Measurements from ENCODE around the gene OPA1.

OPA1 gene

DNA sequence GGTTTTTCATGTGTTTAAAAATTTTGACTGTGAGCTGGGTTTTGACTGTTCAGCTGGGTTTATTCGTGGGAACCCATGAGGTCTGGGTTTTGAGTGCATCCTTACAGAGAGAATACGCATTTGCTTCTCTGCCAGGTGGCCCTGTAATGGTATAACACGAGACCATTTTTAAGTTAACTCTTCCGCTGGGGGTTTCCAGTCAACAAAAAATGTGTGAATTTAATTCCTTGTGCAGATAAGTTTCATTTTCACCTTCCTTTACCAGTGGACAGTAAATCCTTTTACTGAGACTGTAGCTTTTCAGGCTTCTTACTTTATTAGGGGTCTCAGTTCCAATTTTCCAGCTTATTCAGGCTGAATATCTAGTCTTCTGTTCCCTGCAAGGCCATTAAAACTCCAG is 149.6 kb downstream of the OPA1 start:
- no peak for DNase-seq

DNA sequence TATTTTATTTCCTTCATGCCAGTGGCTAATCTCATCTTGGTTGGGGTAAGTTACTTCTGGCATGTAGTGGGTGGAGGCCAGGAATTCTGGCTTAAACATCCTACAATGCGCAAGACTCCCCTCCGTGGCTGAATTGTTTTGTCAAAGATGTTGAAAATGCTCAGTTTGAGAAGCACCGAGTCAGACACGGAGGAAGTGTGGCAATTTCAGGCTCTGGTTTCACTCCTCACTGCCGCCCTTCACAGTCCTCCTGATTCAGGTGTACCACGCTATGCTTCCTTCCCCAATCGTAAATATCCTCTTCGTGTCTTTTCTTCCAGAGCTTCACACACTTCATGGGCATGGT is 150.7 kb downstream of the OPA1 start:
- no peak for DNase-seq

DNA sequence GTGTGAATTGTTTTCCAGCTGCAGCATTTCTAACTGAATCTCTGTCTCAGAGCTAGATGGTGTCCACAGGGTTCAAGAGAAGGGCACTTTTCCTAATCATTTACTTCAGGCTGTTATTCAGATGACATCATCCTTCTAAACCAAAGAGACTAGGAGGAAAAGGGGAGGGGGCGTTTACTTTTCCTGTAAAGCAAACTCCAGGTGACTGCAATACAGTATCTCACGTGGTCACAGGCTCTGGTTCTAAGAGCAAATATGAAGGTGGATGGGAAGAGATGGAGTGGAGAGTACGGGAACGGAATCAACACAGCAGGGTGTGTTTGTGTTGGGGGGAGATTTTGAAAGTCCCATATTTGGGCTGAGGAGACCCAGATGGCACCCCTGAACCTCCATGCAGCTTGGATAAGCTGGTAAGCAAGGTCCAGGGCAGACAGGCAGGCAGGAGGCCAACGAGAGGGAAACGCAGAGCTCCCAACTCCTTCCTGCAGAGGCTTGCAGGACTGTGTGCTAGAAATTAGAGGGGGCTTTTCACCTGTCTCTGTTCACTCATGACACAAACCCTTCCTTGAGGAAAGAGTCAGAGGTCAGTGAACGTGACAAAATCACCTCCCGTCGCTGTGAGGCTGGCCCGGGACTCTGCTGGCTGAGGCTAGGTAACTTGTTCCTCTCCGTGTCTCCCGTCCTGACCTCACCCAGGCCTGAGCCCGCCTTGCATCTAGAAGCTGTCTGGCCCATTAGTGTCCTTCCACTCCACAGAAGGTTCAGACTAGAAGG is 151.2 kb downstream of the OPA1 start:
- DNase-seq: no peak

DNA sequence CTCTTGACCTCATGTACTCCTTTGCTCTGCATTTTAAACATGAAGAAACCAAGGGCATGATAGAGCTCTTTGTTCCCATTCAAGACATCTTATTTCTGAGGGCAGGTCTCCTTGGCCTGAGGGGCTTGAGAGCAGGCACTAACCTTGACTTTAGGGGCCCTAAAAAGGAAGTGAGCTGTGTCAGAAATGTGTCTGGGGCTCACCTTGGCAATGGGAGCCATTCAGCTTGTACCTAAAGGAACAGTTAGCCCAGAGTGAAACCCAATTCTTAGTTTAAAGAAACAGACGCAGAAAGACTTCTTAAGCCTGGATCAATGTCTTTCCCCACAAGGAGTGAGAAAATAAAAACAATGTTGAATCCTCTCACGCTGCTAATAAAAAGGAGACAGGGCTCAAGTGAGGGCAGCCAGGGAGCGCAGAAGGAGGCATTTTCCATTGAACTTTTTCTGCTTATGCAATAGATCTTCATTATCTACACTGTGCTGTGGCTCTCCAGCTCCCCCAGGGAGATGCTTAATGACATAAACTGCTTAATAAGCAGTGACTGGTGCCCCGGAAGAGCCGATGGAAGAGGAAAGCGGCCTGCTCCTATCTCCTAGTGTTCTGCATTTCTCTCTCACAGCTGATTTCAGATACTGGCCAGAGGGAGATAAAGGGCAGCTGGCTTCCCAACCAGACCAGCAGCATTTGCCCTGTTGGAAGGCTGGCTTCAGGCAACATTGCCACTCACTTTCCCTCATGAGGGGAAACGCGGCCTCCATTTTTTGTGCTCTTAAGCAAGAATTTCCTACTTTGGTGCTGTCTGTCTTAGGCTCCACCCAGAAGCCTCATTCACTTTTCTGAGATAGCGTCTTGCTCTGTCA is 152.0 kb downstream of the OPA1 start:
- no peak for DNase-seq

DNA sequence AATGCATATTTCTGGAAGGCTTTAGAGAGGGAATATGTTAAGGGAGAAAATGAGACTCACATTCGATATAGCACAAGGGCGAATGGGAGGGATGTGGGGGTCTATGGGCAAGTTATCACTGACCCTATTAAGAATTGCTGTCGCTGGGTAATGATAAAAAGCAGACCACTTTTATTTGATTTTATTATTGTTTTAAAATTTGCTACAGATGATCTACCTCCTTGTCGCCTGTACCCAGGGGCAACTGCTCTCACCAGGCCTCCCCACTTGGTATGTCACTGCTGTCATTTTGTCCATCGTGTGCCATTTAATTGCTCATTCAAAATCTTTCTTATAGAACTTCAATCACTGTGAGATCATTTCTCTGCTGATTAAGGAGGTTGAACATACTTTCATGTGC is 153.8 kb downstream of the OPA1 start:
- no peak for DNase-seq

Measured in activated naive CD4-positive, alpha-beta T cell (primary cell).